Chondrocyte (in vitro differentiated cells): ENCODE data around the gene KRT82. TPM values are rescaled to one million over a fixed set of nuclear protein-coding genes. Genes with fewer than 3 reads are reported as not detected.

Experiments used
- DNase-seq: peaks from one replicate; pipeline ENCODE4 v3.0.0; 2021; ENCODE audit warnings: mixed read lengths, low spot score
- H3K27ac Mint-ChIP-seq: one replicate; pipeline ENCODE4 v1.8.0; 2021; ENCODE audit warnings: mild to moderate bottlenecking, moderate library complexity, mixed read lengths; ENCODE audit not compliant: unreplicated experiment
- H3K27me3 Mint-ChIP-seq: 2 replicates; pipeline ENCODE4 v1.8.0; 2021; ENCODE audit warnings: low read depth, mixed read lengths
- H3K36me3 Mint-ChIP-seq: 2 replicates; pipeline ENCODE4 v1.8.0; 2021; ENCODE audit warnings: low read depth, mixed read lengths
- H3K4me1 Mint-ChIP-seq: 2 replicates; pipeline ENCODE4 v1.8.0; 2021; ENCODE audit warnings: low read depth, mild to moderate bottlenecking, mixed read lengths
- H3K4me3 Mint-ChIP-seq: one replicate; pipeline ENCODE4 v1.8.0; 2021; ENCODE audit warnings: mild to moderate bottlenecking, moderate library complexity, mixed read lengths; ENCODE audit not compliant: unreplicated experiment
- H3K9me3 Mint-ChIP-seq: 2 replicates; pipeline ENCODE4 v1.8.0; 2021; ENCODE audit warnings: low read depth, mixed read lengths
- CTCF ChIP-seq: fragments of 200-600 bp; sonication (generic); IDR thresholded peaks from 2 replicates; pipeline ENCODE4 v1.5.0; 2021; ENCODE audit warnings: antibody characterized with exemption, mild to moderate bottlenecking, moderate library complexity
- total RNA-seq: library from RNA; stranded (reverse); gene quantifications from 3 replicates; pipeline ENCODE4 v1.2.1, GENCODE V29; 2021

KRT82 gene
- total RNA-seq, 1 donor from 2014 or later: not detected

- DNase-seq: no peak
- Mint-ChIP-seq H3K27ac (no peak overlapping the region), H3K9me3 (peaks cover 3% of the 10 kb centered on the region), H3K36me3 (no peaks in the 10 kb centered on the region), H3K27me3 (peaks cover 21% of the 10 kb centered on the region), H3K4me1 (peaks cover 5% of the 10 kb centered on the region), H3K4me3 (no peak overlapping the region)
- no peak for TF ChIP-seq CTCF
Observed at GRCh38 chr12:52344111-52344510, 62.0 kb downstream of the KRT82 start.

Other genes with a start within 250 kb of the KRT82 start
- gene KRT80, start 214.3 kb downstream of the KRT82 start, total RNA-seq: 10.7 to 17.0 TPM (median 12.1 TPM) in 3 replicates
- 187 to 277 TPM (median 266 TPM) in 3 replicates for gene KRT7, start 173.1 kb downstream of the KRT82 start, total RNA-seq
- 0.44 to 0.92 TPM (median 0.67 TPM) in 3 replicates for gene KRT86, start 131.7 kb downstream of the KRT82 start, total RNA-seq
- 1.1 to 2.2 TPM (median 1.3 TPM) in 3 replicates for gene KRT81, start 114.8 kb downstream of the KRT82 start, total RNA-seq
- gene KRT83, start 84.9 kb downstream of the KRT82 start, total RNA-seq: not detected in 3 replicates
- gene KRT85, start 38.9 kb downstream of the KRT82 start, total RNA-seq: not detected in 3 replicates
- not detected in 3 replicates for gene KRT84, start 20.7 kb downstream of the KRT82 start, total RNA-seq
- gene KRT75, start 28.0 kb upstream of the KRT82 start, total RNA-seq: not detected in 3 replicates
- gene KRT6B, start 45.8 kb upstream of the KRT82 start, total RNA-seq: not detected in 3 replicates
- not detected in 3 replicates for gene KRT6C, start 67.5 kb upstream of the KRT82 start, total RNA-seq
- gene KRT6A, start 86.9 kb upstream of the KRT82 start, total RNA-seq: not detected in 3 replicates
- gene KRT5, start 114.1 kb upstream of the KRT82 start, total RNA-seq: not detected in 3 replicates
- gene KRT71, start 146.8 kb upstream of the KRT82 start, total RNA-seq: not detected in 3 replicates
- not detected in 3 replicates for gene KRT74, start 167.5 kb upstream of the KRT82 start, total RNA-seq
- not detected in 3 replicates for gene KRT72, start 195.1 kb upstream of the KRT82 start, total RNA-seq
- gene KRT73, start 212.2 kb upstream of the KRT82 start, total RNA-seq: not detected in 3 replicates
- gene KRT2, start 245.9 kb upstream of the KRT82 start, total RNA-seq: not detected in 3 replicates